H9 (cell line): Measurements from ENCODE around the gene DLG2. TPM values are rescaled to one million over a fixed set of nuclear protein-coding genes. Genes with fewer than 3 reads are reported as not detected.

Experiments used
- DNase-seq: peaks from one replicate; pipeline ENCODE4 v3.0.0-alpha.2; 2017
- H2AFZ ChIP-seq: one replicate; pipeline ENCODE4 v1.6.1; 2013; ENCODE audit warnings: mild to moderate bottlenecking, low read length, control low read depth, moderate library complexity
- H2AK5ac ChIP-seq: 2 replicates; pipeline ENCODE4 v1.6.1; 2013; ENCODE audit warnings: low read length, control low read depth, mixed read lengths; ENCODE audit not compliant: insufficient read length
- H2BK120ac ChIP-seq: one replicate; pipeline ENCODE4 v1.6.1; 2013; ENCODE audit warnings: low read depth, mild to moderate bottlenecking, low read length, control low read depth, inconsistent platforms; ENCODE audit not compliant: poor library complexity, severe bottlenecking
- H2BK12ac ChIP-seq: 2 replicates; pipeline ENCODE4 v1.6.1; 2013; ENCODE audit warnings: low read length, control low read depth, mixed read lengths, low read depth; ENCODE audit not compliant: insufficient read length
- H2BK15ac ChIP-seq: 2 replicates; pipeline ENCODE4 v1.6.1; 2013; ENCODE audit warnings: low read depth, low read length, control low read depth
- H2BK20ac ChIP-seq: one replicate; pipeline ENCODE4 v1.6.1; 2013; ENCODE audit warnings: low read depth, mild to moderate bottlenecking, low read length, control low read depth, inconsistent platforms; ENCODE audit not compliant: poor library complexity, severe bottlenecking
- H2BK5ac ChIP-seq: 2 replicates; pipeline ENCODE4 v1.6.1; 2013; ENCODE audit warnings: low read length, control low read depth, mixed read lengths; ENCODE audit not compliant: insufficient read length
- H3K14ac ChIP-seq: 2 replicates; pipeline ENCODE4 v1.6.1; 2013; ENCODE audit warnings: low read length, control low read depth; ENCODE audit not compliant: insufficient read depth
- H3K18ac ChIP-seq: 2 replicates; pipeline ENCODE4 v1.6.1; 2013; ENCODE audit warnings: low read depth, mild to moderate bottlenecking, mixed read lengths, low read length, control low read depth; ENCODE audit not compliant: insufficient read length
- H3K23ac ChIP-seq: 2 replicates; pipeline ENCODE4 v1.6.1; 2013; ENCODE audit warnings: low read length, control low read depth, mixed read lengths, low read depth; ENCODE audit not compliant: insufficient read length
- H3K23me2 ChIP-seq: 2 replicates; pipeline ENCODE4 v1.6.1; 2013; ENCODE audit warnings: low read depth, mild to moderate bottlenecking, mixed read lengths, low read length, control low read depth; ENCODE audit not compliant: insufficient read length, poor library complexity, severe bottlenecking
- H3K27ac ChIP-seq: 2 replicates; pipeline ENCODE4 v1.5.1; 2013; ENCODE audit warnings: low read length, control low read depth, mixed read lengths, low read depth; ENCODE audit not compliant: insufficient read length
- H3K27me3 ChIP-seq: 2 replicates; pipeline ENCODE4 v1.6.1; 2013; ENCODE audit warnings: low read length, control low read depth, inconsistent platforms; ENCODE audit not compliant: insufficient read depth
- H3K4ac ChIP-seq: 2 replicates; pipeline ENCODE4 v1.6.1; 2013; ENCODE audit warnings: low read depth, mild to moderate bottlenecking, control low read depth, inconsistent platforms, low read length, moderate library complexity
- H3K4me1 ChIP-seq: 2 replicates; pipeline ENCODE4 v1.6.1; 2013; ENCODE audit warnings: low read length, control low read depth, inconsistent platforms; ENCODE audit not compliant: insufficient read depth
- H3K4me2 ChIP-seq: 2 replicates; pipeline ENCODE4 v1.6.1; 2013; ENCODE audit warnings: low read length, control low read depth, mixed read lengths; ENCODE audit not compliant: insufficient read length, insufficient read depth
- H3K56ac ChIP-seq: 2 replicates; pipeline ENCODE4 v1.6.1; 2013; ENCODE audit warnings: low read depth, mild to moderate bottlenecking, mixed read lengths, low read length, control low read depth; ENCODE audit not compliant: insufficient read length
- H3K79me1 ChIP-seq: 2 replicates; pipeline ENCODE4 v1.6.1; 2013; ENCODE audit warnings: low read depth, mild to moderate bottlenecking, moderate library complexity, low read length, control low read depth, inconsistent platforms; ENCODE audit not compliant: insufficient read depth, poor library complexity, severe bottlenecking
- H3K79me2 ChIP-seq: 2 replicates; pipeline ENCODE4 v1.6.1; 2013; ENCODE audit warnings: low read length, control low read depth, inconsistent platforms; ENCODE audit not compliant: insufficient read depth
- H3K9ac ChIP-seq: 2 replicates; pipeline ENCODE4 v1.6.1; 2013; ENCODE audit warnings: low read length, control low read depth, mixed read lengths; ENCODE audit not compliant: insufficient read length; ENCODE audit errors: extremely low read depth
- H3K9me3 ChIP-seq: one replicate; pipeline ENCODE4 v1.6.1; 2013; ENCODE audit warnings: low read depth, low read length, inconsistent platforms; ENCODE audit not compliant: control insufficient read depth
- H3T11ph ChIP-seq: one replicate; pipeline ENCODE4 v1.6.1; 2013; ENCODE audit warnings: mild to moderate bottlenecking, low read length, control low read depth, inconsistent platforms
- H4K20me1 ChIP-seq: one replicate; pipeline ENCODE4 v1.6.1; 2013; ENCODE audit not compliant: control insufficient read depth, insufficient read length, insufficient read depth
- H4K5ac ChIP-seq: 2 replicates; pipeline ENCODE4 v1.6.1; 2013; ENCODE audit warnings: low read depth, mild to moderate bottlenecking, mixed read lengths, low read length, control low read depth; ENCODE audit not compliant: insufficient read length
- H4K8ac ChIP-seq: replicated peaks from 2 replicates; pipeline ENCODE4 v1.6.1; 2013; ENCODE audit warnings: low read length, control low read depth, mixed read lengths, low read depth; ENCODE audit not compliant: insufficient read length
- H4K91ac ChIP-seq: 2 replicates; pipeline ENCODE4 v1.6.1; 2013; ENCODE audit warnings: low read depth, mild to moderate bottlenecking, moderate library complexity, mixed read lengths, low read length, control low read depth; ENCODE audit not compliant: insufficient read length
- H3K27ac Mint-ChIP-seq, 3 experiments: 2 replicates in 2 of 3; 3 replicates in 1 of 3; pipeline ENCODE4 v1.8.0; 2020 to 2021; ENCODE audit warnings: mixed read lengths in 3 of 3, mild to moderate bottlenecking in 1 of 3, moderate library complexity in 1 of 3
- H3K27me3 Mint-ChIP-seq: 2 replicates; pipeline ENCODE4 v1.8.0; 2021; ENCODE audit warnings: low read depth, mild to moderate bottlenecking, moderate library complexity, mixed read lengths
- H3K36me3 Mint-ChIP-seq, 3 experiments: 2 replicates in 2 of 3; 3 replicates in 1 of 3; pipeline ENCODE4 v1.8.0; 2020 to 2021; ENCODE audit warnings: low read depth in 3 of 3, mixed read lengths in 3 of 3; ENCODE audit not compliant: insufficient read depth in 1 of 3
- H3K4me1 Mint-ChIP-seq, 2 experiments: 2 replicates each; pipeline ENCODE4 v1.8.0; 2020; ENCODE audit warnings: mixed read lengths in 2 of 2
- H3K4me3 Mint-ChIP-seq, 2 experiments: 2 replicates in 1 of 2; 3 replicates in 1 of 2; pipeline ENCODE4 v1.8.0; 2020 to 2021; ENCODE audit warnings: mild to moderate bottlenecking in 2 of 2, mixed read lengths in 2 of 2, moderate library complexity in 1 of 2
- H3K9me3 Mint-ChIP-seq, 2 experiments: 2 replicates in 1 of 2; 3 replicates in 1 of 2; pipeline ENCODE4 v1.8.0; 2020; ENCODE audit warnings: mild to moderate bottlenecking in 2 of 2, mixed read lengths in 2 of 2, moderate library complexity in 1 of 2
- WGBS: extraction: QIAGEN DNeasy Blood & Tissue Kit; methylation state at CpG from one replicate; pipeline ENCODE4 v1.1.7; 2013; ENCODE audit warnings: missing lambda C conversion rate, low lambda C conversion rate, mixed read lengths; ENCODE audit not compliant: insufficient read length; ENCODE audit errors: extremely low coverage; 5-methylcytosine and 5-hydroxymethylcytosine counted together
- total RNA-seq: library from RNA; stranded (reverse); gene quantifications from 2 replicates; pipeline ENCODE4 v1.2.1, GENCODE V29; 2021
- TF ChIP-seq, protein P1 (sequence below): fragments of 200-600 bp; sonication (generic); conservative IDR thresholded peaks from 3 replicates; pipeline ENCODE4 v1.8.0; 2021; ENCODE audit warnings: antibody characterized with exemption, mild to moderate bottlenecking

Gene DLG2
- total RNA-seq, 1 experiment from 2014 or later: 8.0 TPM

DNA sequence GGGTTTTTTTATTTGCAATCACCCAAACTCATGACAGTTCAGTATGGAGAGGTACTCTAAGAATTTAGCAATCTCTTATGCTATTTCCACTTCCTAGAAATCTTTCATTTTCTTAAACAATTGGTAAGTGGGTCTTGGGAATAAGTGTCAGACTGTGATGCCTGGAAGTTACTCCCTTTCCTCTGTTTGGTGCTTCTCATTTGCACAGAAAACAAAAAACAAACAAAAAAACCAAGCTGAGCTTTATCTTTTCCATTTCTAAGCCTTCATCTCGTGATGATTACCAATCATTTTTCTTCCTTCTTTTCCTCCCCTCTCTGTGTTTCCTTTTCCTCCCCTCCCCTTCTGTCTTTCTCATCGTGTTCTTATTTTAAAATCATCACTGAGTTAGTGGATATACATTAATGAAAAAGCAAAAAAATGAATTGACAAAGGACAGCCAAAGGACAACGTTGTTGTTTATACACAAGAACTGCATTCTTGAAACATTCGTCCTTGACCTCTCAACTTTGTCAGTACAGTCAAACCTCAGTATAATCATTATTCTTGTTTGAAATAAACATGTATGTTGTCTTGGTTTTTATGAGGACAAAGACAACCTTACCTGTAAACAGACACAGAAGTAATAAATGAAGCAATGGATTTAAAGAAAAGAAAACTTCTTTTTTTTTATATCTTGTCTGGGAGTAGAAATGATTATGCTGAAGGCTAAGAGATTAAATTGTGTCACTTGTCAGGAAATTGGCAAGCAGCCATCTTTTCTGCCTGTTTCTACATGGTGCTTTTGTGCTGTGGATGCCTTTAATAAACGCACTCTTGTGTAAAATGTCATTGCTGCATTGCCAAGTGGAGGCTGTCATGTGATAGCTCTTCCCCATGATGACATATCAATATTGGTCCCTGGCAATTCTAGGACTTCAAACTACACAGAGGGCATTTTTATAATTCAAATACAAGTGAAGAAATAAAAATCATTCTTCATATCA lies 1537.8 kb downstream of the DLG2 start:
- Mint-ChIP-seq H3K27ac (no peak overlapping the region; a peak in 1 of 7 replicates), H3K9me3 (no peaks in the 10 kb centered on the region), H3K4me1 (no peaks in the 10 kb centered on the region), H3K36me3 (no peaks in the 10 kb centered on the region; a peak in 1 of 7 replicates), H3K4me3 (no peak overlapping the region), H3K27me3 (no peaks in the 10 kb centered on the region)
- no peaks in the 10 kb centered on the region for H3K9me3 ChIP-seq
- H3K27ac ChIP-seq: no peak overlapping the region
- H4K20me1 ChIP-seq: no peaks in the 10 kb centered on the region
- no peaks in the 10 kb centered on the region for H3K4me1 ChIP-seq
- H3T11ph ChIP-seq: no peak overlapping the region
- no peak overlapping the region for H3K14ac ChIP-seq
- H2BK120ac ChIP-seq: no peak overlapping the region
- no peak overlapping the region for H2BK20ac ChIP-seq
- no peak overlapping the region for H3K56ac ChIP-seq
- no peak overlapping the region for H4K91ac ChIP-seq
- H2BK15ac ChIP-seq: no peak overlapping the region
- H3K4ac ChIP-seq: no peak overlapping the region
- DNase-seq: no peak
- no peaks in the 10 kb centered on the region for H3K79me1 ChIP-seq
- H4K5ac ChIP-seq: no peak overlapping the region
- no peaks in the 10 kb centered on the region for H3K79me2 ChIP-seq
- no peak overlapping the region for H2BK5ac ChIP-seq
- no peaks in the 10 kb centered on the region for H3K27me3 ChIP-seq
- H4K8ac ChIP-seq: no peak overlapping the region
- H3K23me2 ChIP-seq: no peaks in the 10 kb centered on the region
- no peak overlapping the region for H3K9ac ChIP-seq
- no peak overlapping the region for H2AFZ ChIP-seq
- H3K18ac ChIP-seq: no peak overlapping the region
- no peak overlapping the region for H2BK12ac ChIP-seq
- no peak overlapping the region for H3K4me2 ChIP-seq
- TF ChIP-seq, protein P1, sequence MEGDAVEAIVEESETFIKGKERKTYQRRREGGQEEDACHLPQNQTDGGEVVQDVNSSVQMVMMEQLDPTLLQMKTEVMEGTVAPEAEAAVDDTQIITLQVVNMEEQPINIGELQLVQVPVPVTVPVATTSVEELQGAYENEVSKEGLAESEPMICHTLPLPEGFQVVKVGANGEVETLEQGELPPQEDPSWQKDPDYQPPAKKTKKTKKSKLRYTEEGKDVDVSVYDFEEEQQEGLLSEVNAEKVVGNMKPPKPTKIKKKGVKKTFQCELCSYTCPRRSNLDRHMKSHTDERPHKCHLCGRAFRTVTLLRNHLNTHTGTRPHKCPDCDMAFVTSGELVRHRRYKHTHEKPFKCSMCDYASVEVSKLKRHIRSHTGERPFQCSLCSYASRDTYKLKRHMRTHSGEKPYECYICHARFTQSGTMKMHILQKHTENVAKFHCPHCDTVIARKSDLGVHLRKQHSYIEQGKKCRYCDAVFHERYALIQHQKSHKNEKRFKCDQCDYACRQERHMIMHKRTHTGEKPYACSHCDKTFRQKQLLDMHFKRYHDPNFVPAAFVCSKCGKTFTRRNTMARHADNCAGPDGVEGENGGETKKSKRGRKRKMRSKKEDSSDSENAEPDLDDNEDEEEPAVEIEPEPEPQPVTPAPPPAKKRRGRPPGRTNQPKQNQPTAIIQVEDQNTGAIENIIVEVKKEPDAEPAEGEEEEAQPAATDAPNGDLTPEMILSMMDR: no peak
- no peak overlapping the region for H2AK5ac ChIP-seq
- no CpG with 5 or more reads among the region's 5 CpGs for WGBS
- no peak overlapping the region for H3K23ac ChIP-seq
